ENCODE data around the gene ONECUT3.

ONECUT3 gene

GRCh38 chr19:1785310-1785709 is 32.0 kb downstream of the ONECUT3 start:
- H3K27me3 ChIP-seq (ENCODE audit: insufficient read depth, poor library complexity, severe bottlenecking), result peaks cover 4% of the 10 kb centered on the region
- H3K4me3 ChIP-seq (ENCODE audit: severe bottlenecking), result no peak overlapping the region
- TF ChIP-seq CTCF (IDR thresholded peaks at IDR 0.05; ENCODE audit: poor library complexity, severe bottlenecking), result no peak
- ATAC-seq (ENCODE audit: low read depth) (no peak), DNase-seq (ENCODE audit: low spot score) (no peak)
- H3K4me1 ChIP-seq (ENCODE audit: insufficient read depth, poor library complexity, severe bottlenecking), result no peaks in the 10 kb centered on the region
- no peaks in the 10 kb centered on the region for H3K9me3 ChIP-seq (ENCODE audit: severe bottlenecking)
- no peaks in the 10 kb centered on the region for H3K36me3 ChIP-seq (ENCODE audit: low read depth)
- H3K27ac ChIP-seq (ENCODE audit: poor library complexity, severe bottlenecking), result no peak overlapping the region

GRCh38 chr19:1786668-1787067 is 33.4 kb downstream of the ONECUT3 start:
- Histone ChIP-seq H3K36me3 (ENCODE audit: low read depth) (no peaks in the 10 kb centered on the region), H3K9me3 (ENCODE audit: severe bottlenecking) (no peaks in the 10 kb centered on the region), H3K27me3 (ENCODE audit: insufficient read depth, poor library complexity, severe bottlenecking) (peaks cover 4% of the 10 kb centered on the region), H3K4me1 (ENCODE audit: insufficient read depth, poor library complexity, severe bottlenecking) (no peaks in the 10 kb centered on the region), H3K4me3 (ENCODE audit: severe bottlenecking) (no peak overlapping the region), H3K27ac (ENCODE audit: poor library complexity, severe bottlenecking) (no peak overlapping the region)
- DNase-seq (ENCODE audit: low spot score), result no peak
- TF ChIP-seq CTCF (IDR thresholded peaks at IDR 0.05; ENCODE audit: poor library complexity, severe bottlenecking), result no peak
- no peak for ATAC-seq (ENCODE audit: low read depth)

- peaks cover 4% of the 10 kb centered on the region for H3K27me3 ChIP-seq (ENCODE audit: insufficient read depth, poor library complexity, severe bottlenecking)
- H3K4me3 ChIP-seq (ENCODE audit: severe bottlenecking), result no peak overlapping the region
- H3K27ac ChIP-seq (ENCODE audit: poor library complexity, severe bottlenecking), result no peak overlapping the region
- ATAC-seq (ENCODE audit: low read depth), result no peak
- no peaks in the 10 kb centered on the region for H3K4me1 ChIP-seq (ENCODE audit: insufficient read depth, poor library complexity, severe bottlenecking)
- no peak for TF ChIP-seq CTCF (IDR thresholded peaks at IDR 0.05; ENCODE audit: poor library complexity, severe bottlenecking)
- H3K36me3 ChIP-seq (ENCODE audit: low read depth), result no peaks in the 10 kb centered on the region
- no peak for DNase-seq (ENCODE audit: low spot score)
- H3K9me3 ChIP-seq (ENCODE audit: severe bottlenecking), result no peaks in the 10 kb centered on the region
Observed at GRCh38 chr19:1787116-1787515, 33.8 kb downstream of the ONECUT3 start.

GRCh38 chr19:1789261-1790041 is 36.1 kb downstream of the ONECUT3 start:
- DNase-seq (ENCODE audit: low spot score), result peak; percentile 52
- Histone ChIP-seq H3K4me3 (ENCODE audit: severe bottlenecking) (no peak overlapping the region), H3K36me3 (ENCODE audit: low read depth) (no peaks in the 10 kb centered on the region), H3K9me3 (ENCODE audit: severe bottlenecking) (no peaks in the 10 kb centered on the region), H3K27me3 (ENCODE audit: insufficient read depth, poor library complexity, severe bottlenecking) (peaks cover 4% of the 10 kb centered on the region), H3K4me1 (ENCODE audit: insufficient read depth, poor library complexity, severe bottlenecking) (no peaks in the 10 kb centered on the region), H3K27ac (ENCODE audit: poor library complexity, severe bottlenecking) (no peak overlapping the region)
- no peak for TF ChIP-seq CTCF (IDR thresholded peaks at IDR 0.05; ENCODE audit: poor library complexity, severe bottlenecking)
- ATAC-seq (ENCODE audit: low read depth), result peak; percentile 58; the same call in 2 of the 3 replicates

All from RWPE2 (cell line).